Ishikawa (cell line): ENCODE measurements around the gene NFX1.

Experiments
- CEBPB ChIP-seq: IDR thresholded peaks from 2 replicates; pipeline ENCODE4 v1.6.1; 2012
- EGR1 ChIP-seq: IDR thresholded peaks from 2 replicates; pipeline ENCODE4 v1.6.1; 2012
- EP300 ChIP-seq: IDR thresholded peaks from 2 replicates; pipeline ENCODE4 v1.6.1; 2012; ENCODE audit warnings: borderline replicate concordance
- FOXM1 ChIP-seq: IDR thresholded peaks from 2 replicates; pipeline ENCODE4 v1.6.1; 2012; ENCODE audit warnings: low read depth, borderline replicate concordance
- MAX ChIP-seq: IDR thresholded peaks from 2 replicates; pipeline ENCODE4 v1.6.1; 2012
- NFIC ChIP-seq: IDR thresholded peaks from 2 replicates; pipeline ENCODE4 v1.6.1; 2012
- TAF1 ChIP-seq: IDR thresholded peaks from 2 replicates; pipeline ENCODE4 v1.6.1; 2012; ENCODE audit warnings: low read depth, mild to moderate bottlenecking
- TCF12 ChIP-seq: IDR thresholded peaks from 2 replicates; pipeline ENCODE4 v1.6.1; 2012; ENCODE audit warnings: low read depth
- YY1 ChIP-seq: IDR thresholded peaks from 2 replicates; pipeline ENCODE4 v1.6.1; 2012; ENCODE audit warnings: low read depth
- TF ChIP-seq, protein P1 (sequence below): IDR thresholded peaks from 2 replicates; pipeline ENCODE4 v1.6.1; 2012

- no peak for TF ChIP-seq MAX
- TF ChIP-seq EP300: no peak
- TF ChIP-seq, protein P1, sequence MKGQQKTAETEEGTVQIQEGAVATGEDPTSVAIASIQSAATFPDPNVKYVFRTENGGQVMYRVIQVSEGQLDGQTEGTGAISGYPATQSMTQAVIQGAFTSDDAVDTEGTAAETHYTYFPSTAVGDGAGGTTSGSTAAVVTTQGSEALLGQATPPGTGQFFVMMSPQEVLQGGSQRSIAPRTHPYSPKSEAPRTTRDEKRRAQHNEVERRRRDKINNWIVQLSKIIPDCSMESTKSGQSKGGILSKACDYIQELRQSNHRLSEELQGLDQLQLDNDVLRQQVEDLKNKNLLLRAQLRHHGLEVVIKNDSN: no peak
- TF ChIP-seq TAF1: no peak
- no peak for TF ChIP-seq NFIC
- TF ChIP-seq TCF12: no peak
- no peak for TF ChIP-seq EGR1
- TF ChIP-seq CEBPB: no peak
- no peak for TF ChIP-seq YY1
- TF ChIP-seq FOXM1: no peak
These were observed 7.1 kb downstream of the NFX1 start for GRCh38 chr9:33297432-33297831.
